DND-41 (cell line): ENCODE measurements around the gene LMF2.

Experiments used
- CTCF ChIP-seq: IDR thresholded peaks from 2 replicates; pipeline ENCODE4 v1.5.1; 2012; ENCODE audit warnings: borderline replicate concordance, low read length, moderate library complexity, mild to moderate bottlenecking; ENCODE audit not compliant: poor library complexity, severe bottlenecking; ENCODE audit errors: extremely low read depth
- EZH2 ChIP-seq: IDR thresholded peaks from 3 replicates; pipeline ENCODE4 v1.6.1; 2012; ENCODE audit warnings: borderline replicate concordance, low read depth, mild to moderate bottlenecking, moderate library complexity, low read length, inconsistent platforms; ENCODE audit not compliant: severe bottlenecking

DNA sequence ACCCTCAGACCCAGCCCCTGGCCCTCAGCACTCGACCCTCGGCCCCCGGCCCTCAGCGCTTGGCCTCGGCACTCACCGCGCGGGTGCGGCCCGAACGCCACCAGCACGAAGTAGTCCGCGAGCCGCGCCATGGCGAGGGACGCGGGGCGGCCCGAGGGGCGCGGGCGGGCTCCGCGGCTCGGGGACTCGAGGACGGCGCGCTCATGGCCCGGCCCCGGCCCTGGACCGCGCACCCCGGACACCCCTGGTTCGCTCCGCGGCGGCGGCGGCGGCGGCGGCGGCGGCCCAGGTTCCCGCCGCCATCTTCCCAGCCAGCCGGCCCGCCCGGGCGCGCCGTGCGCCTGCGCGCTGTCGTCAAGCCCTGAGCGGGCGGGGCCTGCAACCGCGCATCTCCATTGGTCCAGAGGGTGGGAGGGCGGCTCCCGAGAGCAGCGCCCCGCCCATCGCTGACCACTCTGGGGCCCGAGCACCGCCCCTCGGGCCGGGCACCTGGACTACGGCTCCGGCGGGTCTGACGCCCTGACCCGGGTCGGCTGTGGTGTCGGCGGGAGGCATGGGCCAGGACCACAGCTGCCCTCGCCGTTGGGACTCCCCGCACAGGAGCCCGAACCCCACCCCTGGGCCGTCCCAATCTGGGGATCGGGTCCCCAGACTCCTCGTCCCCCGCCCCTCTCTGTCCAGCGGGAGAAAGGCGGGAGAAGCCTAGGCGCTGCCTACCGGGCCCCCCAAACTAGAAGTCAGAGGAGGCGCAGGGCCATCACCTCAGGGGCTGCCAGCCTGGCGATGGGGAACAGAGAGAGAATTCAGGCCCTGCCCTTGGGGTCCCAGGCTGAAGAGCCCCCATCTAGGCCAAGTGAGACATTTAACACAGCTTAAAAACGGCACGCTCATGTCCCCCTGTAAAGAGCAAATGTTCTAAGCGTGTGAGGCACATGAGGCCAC is 32.5 kb downstream of the LMF2 start, which contains the start of gene SBF1:
- TF ChIP-seq CTCF (no peak), EZH2 (no peak)
